HG02938 (cell line): ENCODE measurements around the gene URB1.
"Not testable (repeated sequence)": the region's sequence is repeated elsewhere in the genome, so short reads cannot be mapped to it uniquely, and the experiment has no call there.

Experiments
- ATAC-seq: cut with Tn5 transposase; IDR thresholded peaks from one replicate; pipeline ENCODE4 v1.9.1; 2021; ENCODE audit warnings: mild to moderate bottlenecking, moderate library complexity; ENCODE audit not compliant: unreplicated experiment

Gene URB1

GRCh38 chr21:32413015-32413504, 20.2 kb upstream of the URB1 start:
- no peak for ATAC-seq

GRCh38 chr21:32412162-32413014, 19.6 kb upstream of the URB1 start, which contains the start of gene EVA1C:
TSS of gene EVA1C (plus strand) at chr21:32412706. CDS start at chr21:32412854, 148 bp downstream.
- no peak for ATAC-seq

- no peak for ATAC-seq
These were observed 18.7 kb upstream of the URB1 start for GRCh38 chr21:32411350-32412161.

- no peak for ATAC-seq
These were observed 18.1 kb upstream of the URB1 start for GRCh38 chr21:32410916-32411315.

GRCh38 chr21:32410291-32410690, 17.5 kb upstream of the URB1 start:
- ATAC-seq = no peak

GRCh38 chr21:32406405-32406804, 13.6 kb upstream of the URB1 start:
- ATAC-seq = no peak

- no peak for ATAC-seq
These were observed 10.5 kb upstream of the URB1 start for GRCh38 chr21:32403201-32403777.

- ATAC-seq = no peak
These were observed 827 bp upstream of the URB1 start for GRCh38 chr21:32393677-32394001.

- ATAC-seq = peak; percentile 29
These were observed 423 bp downstream of the URB1 start for GRCh38 chr21:32392299-32392879.

GRCh38 chr21:32391755-32392154, 1.1 kb downstream of the URB1 start:
- ATAC-seq = no peak

- not testable (repeated sequence) for ATAC-seq
These were observed 2.1 kb downstream of the URB1 start for GRCh38 chr21:32390537-32391224.

- ATAC-seq = no peak
These were observed 3.3 kb downstream of the URB1 start for GRCh38 chr21:32389337-32390015.

GRCh38 chr21:32388306-32388705, 4.5 kb downstream of the URB1 start:
- no peak for ATAC-seq

- ATAC-seq = no peak
These were observed 5.7 kb downstream of the URB1 start for GRCh38 chr21:32387151-32387550.

- ATAC-seq = no peak
These were observed 6.5 kb downstream of the URB1 start for GRCh38 chr21:32386195-32386870.

- no peak for ATAC-seq
These were observed 9.0 kb downstream of the URB1 start for GRCh38 chr21:32383812-32384211.

GRCh38 chr21:32382108-32382644, 10.6 kb downstream of the URB1 start:
- no peak for ATAC-seq

GRCh38 chr21:32381571-32381970, 11.2 kb downstream of the URB1 start:
- no peak for ATAC-seq

GRCh38 chr21:32380940-32381339, 11.9 kb downstream of the URB1 start:
- ATAC-seq = no peak
